GM19455 (cell line): Measurements from ENCODE around the gene DUSP14.
"Not testable (repeated sequence)": the region's sequence is repeated elsewhere in the genome, so short reads cannot be mapped to it uniquely, and the experiment has no call there.

Experiments
- ATAC-seq: cut with Tn5 transposase; IDR thresholded peaks from one replicate; pipeline ENCODE4 v1.9.1; 2021; ENCODE audit not compliant: unreplicated experiment

The DUSP14 gene

GRCh38 chr17:37489197-37490001 lies at the start of gene DUSP14:
TSS of gene DUSP14 (plus strand) at chr17:37489891. CDS start at chr17:37512273, 22,382 bp downstream.
- peak; percentile 58 for ATAC-seq

- no peak for ATAC-seq
These were observed 49.3 kb upstream of the DUSP14 start for GRCh38 chr17:37440424-37440823.

- ATAC-seq = not testable (repeated sequence)
These were observed 48.2 kb upstream of the DUSP14 start for GRCh38 chr17:37441369-37442014.

- no peak for ATAC-seq
These were observed 43.7 kb upstream of the DUSP14 start for GRCh38 chr17:37446027-37446426.

GRCh38 chr17:37447641-37448040 lies 42.0 kb upstream of the DUSP14 start:
- ATAC-seq = no peak

GRCh38 chr17:37450112-37450511 lies 39.6 kb upstream of the DUSP14 start:
- no peak for ATAC-seq

GRCh38 chr17:37457801-37458200 lies 31.9 kb upstream of the DUSP14 start:
- ATAC-seq = not testable (repeated sequence)

- no peak for ATAC-seq
These were observed 30.9 kb upstream of the DUSP14 start for GRCh38 chr17:37458805-37459204.

GRCh38 chr17:37461668-37462067 lies 28.0 kb upstream of the DUSP14 start:
- ATAC-seq = no peak

GRCh38 chr17:37462492-37462891 lies 27.2 kb upstream of the DUSP14 start:
- ATAC-seq = no peak

- ATAC-seq = no peak
These were observed 26.7 kb upstream of the DUSP14 start for GRCh38 chr17:37463039-37463438.

- ATAC-seq = no peak
These were observed 24.5 kb upstream of the DUSP14 start for GRCh38 chr17:37465069-37465616.

- no peak for ATAC-seq
These were observed 23.2 kb upstream of the DUSP14 start for GRCh38 chr17:37466471-37466870.

- no peak for ATAC-seq
These were observed 19.5 kb upstream of the DUSP14 start for GRCh38 chr17:37470181-37470580.

GRCh38 chr17:37475731-37476420 lies 13.8 kb upstream of the DUSP14 start:
- no peak for ATAC-seq

GRCh38 chr17:37476431-37477120 lies 13.1 kb upstream of the DUSP14 start:
- ATAC-seq = no peak

- no peak for ATAC-seq
These were observed 11.5 kb upstream of the DUSP14 start for GRCh38 chr17:37478187-37478586.

GRCh38 chr17:37479025-37479424 lies 10.7 kb upstream of the DUSP14 start:
- ATAC-seq = no peak

GRCh38 chr17:37480427-37480826 lies 9.3 kb upstream of the DUSP14 start:
- ATAC-seq = no peak

GRCh38 chr17:37481001-37481665 lies 8.6 kb upstream of the DUSP14 start:
- ATAC-seq = no peak
